IPS-NIHi11 (cell line): ENCODE measurements around the gene SCG2.

Source experiments
- DNase-seq: peaks from one replicate; pipeline ENCODE4 v3.0.0; 2012; ENCODE audit warnings: mixed read lengths, low spot score

Gene SCG2

DNA sequence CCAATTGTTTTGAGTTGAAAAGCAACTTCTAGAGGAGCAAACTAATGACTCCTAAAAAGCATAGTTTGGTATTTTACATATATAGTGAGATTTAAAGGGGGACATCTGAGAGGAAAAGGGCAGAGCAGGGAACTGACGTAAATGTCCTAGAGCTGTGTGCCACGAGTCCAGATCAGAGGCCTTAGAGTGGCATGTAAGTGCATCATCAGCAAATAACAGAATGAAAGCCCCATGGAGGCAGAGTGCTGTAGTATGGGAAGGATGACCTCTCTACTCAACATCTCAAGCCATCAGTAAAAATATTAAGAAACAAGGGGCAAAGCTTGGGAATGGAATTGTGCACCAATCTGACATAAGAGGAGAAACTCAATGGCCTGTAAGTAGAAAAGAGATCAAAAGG lies 31.4 kb downstream of the SCG2 start:
- DNase-seq: no peak

DNA sequence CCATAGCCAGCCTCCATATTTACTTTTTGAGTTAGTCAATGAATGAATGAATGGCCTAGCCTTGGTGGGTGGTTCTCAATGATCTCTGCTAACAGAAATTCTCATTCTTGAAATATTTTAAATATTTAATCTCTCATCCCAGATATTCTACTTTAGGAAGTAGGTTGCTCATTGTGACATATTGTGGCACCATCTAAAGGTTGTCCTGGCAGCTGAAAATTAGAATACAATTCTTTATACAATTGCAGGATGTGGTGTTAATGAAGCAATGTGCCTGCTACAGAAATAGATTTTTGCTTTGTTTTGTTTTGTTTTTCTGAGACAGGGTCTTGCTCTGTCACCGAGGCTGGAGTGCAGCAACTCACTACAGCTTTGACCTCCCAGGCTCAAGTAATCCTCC lies 35.8 kb downstream of the SCG2 start:
- DNase-seq: no peak

- peak; percentile 42 for DNase-seq
Observed at GRCh38 chr2:223563462-223563861, 38.7 kb downstream of the SCG2 start.

- DNase-seq: no peak
Observed at GRCh38 chr2:223562078-223562477, 40.1 kb downstream of the SCG2 start.

- DNase-seq: no peak
Observed at GRCh38 chr2:223560749-223561435, 41.3 kb downstream of the SCG2 start.

DNA sequence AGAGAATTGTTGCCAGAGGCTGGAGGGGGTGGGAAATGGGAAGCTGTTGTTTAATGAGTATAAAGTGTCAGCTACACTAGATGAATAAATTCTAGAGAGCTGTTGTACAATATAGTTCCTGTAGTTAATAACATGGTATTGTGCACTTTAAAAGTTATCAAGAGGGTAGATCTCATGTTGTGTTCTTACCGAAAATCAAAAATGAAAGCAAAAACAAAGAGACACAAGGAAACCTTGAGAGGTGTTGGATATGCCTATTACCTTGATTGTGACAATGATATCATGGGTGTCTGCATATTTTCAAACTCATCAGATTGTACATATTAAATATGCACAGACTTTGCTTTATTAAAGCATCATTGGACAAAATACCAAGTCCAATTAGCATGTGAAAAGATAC lies 43.2 kb downstream of the SCG2 start:
- DNase-seq: no peak

DNA sequence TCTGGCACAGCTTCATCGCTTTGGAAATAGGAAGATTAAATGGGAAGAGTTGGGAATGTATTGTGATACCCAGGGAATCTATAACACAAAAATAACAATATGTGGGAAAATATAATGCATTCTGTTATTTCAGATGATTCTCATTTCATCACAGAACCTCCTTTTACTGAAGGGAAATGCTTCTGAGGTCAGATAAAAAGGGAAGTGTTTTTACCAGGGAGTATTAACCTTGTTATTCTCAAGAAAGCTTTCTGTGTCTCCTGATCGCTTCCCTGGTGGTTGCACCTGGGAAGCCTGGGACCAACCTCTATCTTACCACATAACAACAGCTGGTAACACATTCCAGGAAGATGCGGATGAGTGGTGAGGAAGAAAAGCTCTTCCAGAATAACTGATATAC lies 47.2 kb downstream of the SCG2 start:
- no peak for DNase-seq

DNA sequence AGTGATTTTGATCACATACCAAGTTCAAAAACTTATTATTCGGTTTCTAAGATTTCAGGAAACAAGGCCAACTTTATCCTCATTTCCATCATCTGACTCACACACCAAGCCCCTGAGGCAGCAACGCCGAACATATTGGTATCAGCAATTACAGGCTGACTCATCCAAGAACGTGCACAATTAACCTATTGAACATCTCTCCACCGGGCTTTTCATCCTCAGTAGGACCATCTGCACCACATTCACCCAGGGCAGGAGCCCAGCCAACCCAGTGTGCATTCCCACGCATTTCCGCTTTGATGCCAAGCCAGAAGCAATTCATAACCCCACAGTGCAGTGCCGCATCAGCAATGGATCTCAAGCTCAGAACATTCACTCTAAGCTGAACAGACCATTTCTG lies 52.9 kb downstream of the SCG2 start:
- DNase-seq: no peak

GRCh38 chr2:223548194-223548593 lies 54.0 kb downstream of the SCG2 start:
- no peak for DNase-seq
